GM12878 (cell line): Measurements from ENCODE around the gene GDA.

ENCODE experiments used
- BCLAF1 ChIP-seq: fragments of 450-650 bp; IDR thresholded peaks from 2 replicates; pipeline ENCODE4 v1.6.1; 2017; ENCODE audit warnings: antibody characterized with exemption, mild to moderate bottlenecking, moderate library complexity
- EP300 ChIP-seq, 2 experiments: fragments of 150-350 bp in 1 of 2; IDR thresholded peaks; 2 replicates each; pipeline ENCODE4 v1.6.1; 2011 to 2012; ENCODE audit warnings: low read depth in 2 of 2, low read length in 2 of 2, borderline replicate concordance in 1 of 2, improper control_type of control experiment in 1 of 2, inconsistent platforms in 1 of 2; ENCODE audit not compliant: control insufficient read depth in 1 of 2
- ESRRA ChIP-seq: IDR thresholded peaks from 2 replicates; pipeline ENCODE4 v1.6.1; 2012; ENCODE audit warnings: mild to moderate bottlenecking, low read length, improper control_type of control experiment
- FOXM1 ChIP-seq: IDR thresholded peaks from 2 replicates; pipeline ENCODE4 v1.6.1; 2012; ENCODE audit warnings: low read depth, mild to moderate bottlenecking, inconsistent platforms, low read length, moderate library complexity
- MEF2A ChIP-seq: IDR thresholded peaks from 2 replicates; pipeline ENCODE4 v1.6.1; 2011; ENCODE audit warnings: low read depth, mild to moderate bottlenecking, low read length, moderate library complexity; ENCODE audit not compliant: insufficient read depth
- SP1 ChIP-seq: IDR thresholded peaks from one replicate; pipeline ENCODE4 v1.6.1; 2011; ENCODE audit warnings: low read depth, low read length
- YY1 ChIP-seq: IDR thresholded peaks from 2 replicates; pipeline ENCODE4 v1.6.1; 2011; ENCODE audit warnings: low read depth, mild to moderate bottlenecking, low read length
- ZBTB4 ChIP-seq: fragments of 450-650 bp; formaldehyde crosslinking; IDR thresholded peaks from 2 replicates; pipeline ENCODE4 v1.4.0; 2022; ENCODE audit warnings: mild to moderate bottlenecking, moderate library complexity
- ZNF384 ChIP-seq: IDR thresholded peaks from 2 replicates; pipeline ENCODE4 v1.6.1; 2012; ENCODE audit warnings: low read depth, mild to moderate bottlenecking, low read length, improper control_type of control experiment, borderline replicate concordance
- TF ChIP-seq, protein P1 (sequence below), 3 experiments: IDR thresholded peaks in 2 of 3; conservative IDR thresholded peaks in 1 of 3; 2 replicates each; pipeline ENCODE4 v1.5.1; 2011; ENCODE audit warnings: low read depth in 3 of 3, low read length in 3 of 3, mild to moderate bottlenecking in 3 of 3, control low read depth in 2 of 3, moderate library complexity in 2 of 3, inconsistent platforms in 1 of 3, mixed read lengths in 1 of 3; ENCODE audit not compliant: control insufficient read depth in 2 of 3, insufficient read depth in 1 of 3; ENCODE audit errors: extremely low read depth in 1 of 3

GRCh38 chr9:72202009-72202408, 52.8 kb downstream of the GDA start:
- no peak for TF ChIP-seq ZNF384
- TF ChIP-seq BCLAF1: no peak
- TF ChIP-seq FOXM1: no peak
- no peak for TF ChIP-seq YY1
- no peak for TF ChIP-seq EP300 (IDR thresholded peaks at IDR 0.05; ENCODE audit: borderline replicate concordance in 1 of 2, control insufficient read depth in 1 of 2, low read depth in 2 of 2, low read length in 2 of 2)
- TF ChIP-seq, protein P1, sequence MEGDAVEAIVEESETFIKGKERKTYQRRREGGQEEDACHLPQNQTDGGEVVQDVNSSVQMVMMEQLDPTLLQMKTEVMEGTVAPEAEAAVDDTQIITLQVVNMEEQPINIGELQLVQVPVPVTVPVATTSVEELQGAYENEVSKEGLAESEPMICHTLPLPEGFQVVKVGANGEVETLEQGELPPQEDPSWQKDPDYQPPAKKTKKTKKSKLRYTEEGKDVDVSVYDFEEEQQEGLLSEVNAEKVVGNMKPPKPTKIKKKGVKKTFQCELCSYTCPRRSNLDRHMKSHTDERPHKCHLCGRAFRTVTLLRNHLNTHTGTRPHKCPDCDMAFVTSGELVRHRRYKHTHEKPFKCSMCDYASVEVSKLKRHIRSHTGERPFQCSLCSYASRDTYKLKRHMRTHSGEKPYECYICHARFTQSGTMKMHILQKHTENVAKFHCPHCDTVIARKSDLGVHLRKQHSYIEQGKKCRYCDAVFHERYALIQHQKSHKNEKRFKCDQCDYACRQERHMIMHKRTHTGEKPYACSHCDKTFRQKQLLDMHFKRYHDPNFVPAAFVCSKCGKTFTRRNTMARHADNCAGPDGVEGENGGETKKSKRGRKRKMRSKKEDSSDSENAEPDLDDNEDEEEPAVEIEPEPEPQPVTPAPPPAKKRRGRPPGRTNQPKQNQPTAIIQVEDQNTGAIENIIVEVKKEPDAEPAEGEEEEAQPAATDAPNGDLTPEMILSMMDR (IDR thresholded peaks at IDR 0.05 in 2 of 3, conservative IDR thresholded peaks at IDR 0.05 in 1 of 3; ENCODE audit: control insufficient read depth in 2 of 3, extremely low read depth in 1 of 3, insufficient read depth in 1 of 3, low read depth in 3 of 3, low read length in 3 of 3): no peak
- no peak for TF ChIP-seq SP1
- no peak for TF ChIP-seq ESRRA
- TF ChIP-seq MEF2A: no peak
- TF ChIP-seq ZBTB4: no peak
